H9 (cell line): ENCODE results near the gene ACER3. TPM values are rescaled to one million over a fixed set of nuclear protein-coding genes. Genes with fewer than 3 reads are reported as not detected.

Source experiments
- DNase-seq: peaks from one replicate; pipeline ENCODE4 v3.0.0-alpha.2; 2017
- H2AFZ ChIP-seq: one replicate; pipeline ENCODE4 v1.6.1; 2013; ENCODE audit warnings: mild to moderate bottlenecking, low read length, control low read depth, moderate library complexity
- H2AK5ac ChIP-seq: 2 replicates; pipeline ENCODE4 v1.6.1; 2013; ENCODE audit warnings: low read length, control low read depth, mixed read lengths; ENCODE audit not compliant: insufficient read length
- H2BK120ac ChIP-seq: one replicate; pipeline ENCODE4 v1.6.1; 2013; ENCODE audit warnings: low read depth, mild to moderate bottlenecking, low read length, control low read depth, inconsistent platforms; ENCODE audit not compliant: poor library complexity, severe bottlenecking
- H2BK12ac ChIP-seq: 2 replicates; pipeline ENCODE4 v1.6.1; 2013; ENCODE audit warnings: low read length, control low read depth, mixed read lengths, low read depth; ENCODE audit not compliant: insufficient read length
- H2BK15ac ChIP-seq: 2 replicates; pipeline ENCODE4 v1.6.1; 2013; ENCODE audit warnings: low read depth, low read length, control low read depth
- H2BK20ac ChIP-seq: one replicate; pipeline ENCODE4 v1.6.1; 2013; ENCODE audit warnings: low read depth, mild to moderate bottlenecking, low read length, control low read depth, inconsistent platforms; ENCODE audit not compliant: poor library complexity, severe bottlenecking
- H2BK5ac ChIP-seq: 2 replicates; pipeline ENCODE4 v1.6.1; 2013; ENCODE audit warnings: low read length, control low read depth, mixed read lengths; ENCODE audit not compliant: insufficient read length
- H3K14ac ChIP-seq: 2 replicates; pipeline ENCODE4 v1.6.1; 2013; ENCODE audit warnings: low read length, control low read depth; ENCODE audit not compliant: insufficient read depth
- H3K18ac ChIP-seq: 2 replicates; pipeline ENCODE4 v1.6.1; 2013; ENCODE audit warnings: low read depth, mild to moderate bottlenecking, mixed read lengths, low read length, control low read depth; ENCODE audit not compliant: insufficient read length
- H3K23ac ChIP-seq: 2 replicates; pipeline ENCODE4 v1.6.1; 2013; ENCODE audit warnings: low read length, control low read depth, mixed read lengths, low read depth; ENCODE audit not compliant: insufficient read length
- H3K23me2 ChIP-seq: 2 replicates; pipeline ENCODE4 v1.6.1; 2013; ENCODE audit warnings: low read depth, mild to moderate bottlenecking, mixed read lengths, low read length, control low read depth; ENCODE audit not compliant: insufficient read length, poor library complexity, severe bottlenecking
- H3K27ac ChIP-seq: 2 replicates; pipeline ENCODE4 v1.5.1; 2013; ENCODE audit warnings: low read length, control low read depth, mixed read lengths, low read depth; ENCODE audit not compliant: insufficient read length
- H3K27me3 ChIP-seq: 2 replicates; pipeline ENCODE4 v1.6.1; 2013; ENCODE audit warnings: low read length, control low read depth, inconsistent platforms; ENCODE audit not compliant: insufficient read depth
- H3K4ac ChIP-seq: 2 replicates; pipeline ENCODE4 v1.6.1; 2013; ENCODE audit warnings: low read depth, mild to moderate bottlenecking, control low read depth, inconsistent platforms, low read length, moderate library complexity
- H3K4me1 ChIP-seq: 2 replicates; pipeline ENCODE4 v1.6.1; 2013; ENCODE audit warnings: low read length, control low read depth, inconsistent platforms; ENCODE audit not compliant: insufficient read depth
- H3K4me2 ChIP-seq: 2 replicates; pipeline ENCODE4 v1.6.1; 2013; ENCODE audit warnings: low read length, control low read depth, mixed read lengths; ENCODE audit not compliant: insufficient read length, insufficient read depth
- H3K56ac ChIP-seq: 2 replicates; pipeline ENCODE4 v1.6.1; 2013; ENCODE audit warnings: low read depth, mild to moderate bottlenecking, mixed read lengths, low read length, control low read depth; ENCODE audit not compliant: insufficient read length
- H3K79me1 ChIP-seq: 2 replicates; pipeline ENCODE4 v1.6.1; 2013; ENCODE audit warnings: low read depth, mild to moderate bottlenecking, moderate library complexity, low read length, control low read depth, inconsistent platforms; ENCODE audit not compliant: insufficient read depth, poor library complexity, severe bottlenecking
- H3K79me2 ChIP-seq: 2 replicates; pipeline ENCODE4 v1.6.1; 2013; ENCODE audit warnings: low read length, control low read depth, inconsistent platforms; ENCODE audit not compliant: insufficient read depth
- H3K9ac ChIP-seq: 2 replicates; pipeline ENCODE4 v1.6.1; 2013; ENCODE audit warnings: low read length, control low read depth, mixed read lengths; ENCODE audit not compliant: insufficient read length; ENCODE audit errors: extremely low read depth
- H3K9me3 ChIP-seq: one replicate; pipeline ENCODE4 v1.6.1; 2013; ENCODE audit warnings: low read depth, low read length, inconsistent platforms; ENCODE audit not compliant: control insufficient read depth
- H3T11ph ChIP-seq: one replicate; pipeline ENCODE4 v1.6.1; 2013; ENCODE audit warnings: mild to moderate bottlenecking, low read length, control low read depth, inconsistent platforms
- H4K20me1 ChIP-seq: one replicate; pipeline ENCODE4 v1.6.1; 2013; ENCODE audit not compliant: control insufficient read depth, insufficient read length, insufficient read depth
- H4K5ac ChIP-seq: 2 replicates; pipeline ENCODE4 v1.6.1; 2013; ENCODE audit warnings: low read depth, mild to moderate bottlenecking, mixed read lengths, low read length, control low read depth; ENCODE audit not compliant: insufficient read length
- H4K8ac ChIP-seq: replicated peaks from 2 replicates; pipeline ENCODE4 v1.6.1; 2013; ENCODE audit warnings: low read length, control low read depth, mixed read lengths, low read depth; ENCODE audit not compliant: insufficient read length
- H4K91ac ChIP-seq: 2 replicates; pipeline ENCODE4 v1.6.1; 2013; ENCODE audit warnings: low read depth, mild to moderate bottlenecking, moderate library complexity, mixed read lengths, low read length, control low read depth; ENCODE audit not compliant: insufficient read length
- H3K27ac Mint-ChIP-seq, 3 experiments: 2 replicates in 2 of 3; 3 replicates in 1 of 3; pipeline ENCODE4 v1.8.0; 2020 to 2021; ENCODE audit warnings: mixed read lengths in 3 of 3, mild to moderate bottlenecking in 1 of 3, moderate library complexity in 1 of 3
- H3K27me3 Mint-ChIP-seq: 2 replicates; pipeline ENCODE4 v1.8.0; 2021; ENCODE audit warnings: low read depth, mild to moderate bottlenecking, moderate library complexity, mixed read lengths
- H3K36me3 Mint-ChIP-seq, 3 experiments: 2 replicates in 2 of 3; 3 replicates in 1 of 3; pipeline ENCODE4 v1.8.0; 2020 to 2021; ENCODE audit warnings: low read depth in 3 of 3, mixed read lengths in 3 of 3; ENCODE audit not compliant: insufficient read depth in 1 of 3
- H3K4me1 Mint-ChIP-seq, 2 experiments: 2 replicates each; pipeline ENCODE4 v1.8.0; 2020; ENCODE audit warnings: mixed read lengths in 2 of 2
- H3K4me3 Mint-ChIP-seq, 2 experiments: 2 replicates in 1 of 2; 3 replicates in 1 of 2; pipeline ENCODE4 v1.8.0; 2020 to 2021; ENCODE audit warnings: mild to moderate bottlenecking in 2 of 2, mixed read lengths in 2 of 2, moderate library complexity in 1 of 2
- H3K9me3 Mint-ChIP-seq, 2 experiments: 2 replicates in 1 of 2; 3 replicates in 1 of 2; pipeline ENCODE4 v1.8.0; 2020; ENCODE audit warnings: mild to moderate bottlenecking in 2 of 2, mixed read lengths in 2 of 2, moderate library complexity in 1 of 2
- WGBS: extraction: QIAGEN DNeasy Blood & Tissue Kit; methylation state at CpG from one replicate; pipeline ENCODE4 v1.1.7; 2013; ENCODE audit warnings: missing lambda C conversion rate, low lambda C conversion rate, mixed read lengths; ENCODE audit not compliant: insufficient read length; ENCODE audit errors: extremely low coverage; 5-methylcytosine and 5-hydroxymethylcytosine counted together
- total RNA-seq: library from RNA; stranded (reverse); gene quantifications from 2 replicates; pipeline ENCODE4 v1.2.1, GENCODE V29; 2021
- TF ChIP-seq, protein P1 (sequence below): fragments of 200-600 bp; sonication (generic); conservative IDR thresholded peaks from 3 replicates; pipeline ENCODE4 v1.8.0; 2021; ENCODE audit warnings: antibody characterized with exemption, mild to moderate bottlenecking

The ACER3 gene
- total RNA-seq, 1 experiment from 2014 or later, result 14.7 TPM

DNA sequence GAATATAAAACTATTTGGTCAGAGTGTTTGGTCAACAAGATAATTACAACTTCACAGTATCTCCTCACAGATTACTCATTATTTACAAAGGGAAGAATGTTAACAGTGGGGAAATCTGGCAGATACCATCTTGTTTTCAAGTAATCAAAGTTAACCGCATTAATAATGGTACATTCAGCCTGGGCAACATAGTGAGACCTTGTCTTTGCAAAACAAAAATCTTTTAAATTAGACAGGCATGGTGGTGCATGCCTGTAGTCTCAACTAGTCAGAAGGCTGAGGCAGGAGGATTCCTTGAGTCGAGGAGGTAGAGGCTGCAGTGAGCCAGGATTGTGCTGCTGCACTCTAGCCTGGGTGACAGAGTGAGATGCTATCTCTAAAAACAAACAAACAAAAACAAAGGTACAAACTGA is 78.5 kb downstream of the ACER3 start:
- Histone ChIP-seq H3K23me2 (no peaks in the 10 kb centered on the region), H3K18ac (no peak overlapping the region), H2AK5ac (no peak overlapping the region), H3K23ac (no peak overlapping the region), H4K20me1 (no peaks in the 10 kb centered on the region), H4K8ac (no peak overlapping the region), H2BK5ac (no peak overlapping the region), H2BK15ac (no peak overlapping the region), H3K9me3 (no peaks in the 10 kb centered on the region), H3K4me2 (no peak overlapping the region), H3K27me3 (no peaks in the 10 kb centered on the region), H3K4me1 (no peaks in the 10 kb centered on the region; the same call in 1 of the 2 replicates), H2AFZ (no peak overlapping the region), H2BK120ac (no peak overlapping the region), H3K4ac (no peak overlapping the region), H3K27ac (no peak overlapping the region), H3K14ac (no peak overlapping the region), H3K9ac (no peak overlapping the region), H3K56ac (no peak overlapping the region), H2BK12ac (no peak overlapping the region), H2BK20ac (no peak overlapping the region), H3K79me2 (no peaks in the 10 kb centered on the region), H3K79me1 (no peaks in the 10 kb centered on the region), H4K5ac (no peak overlapping the region), H4K91ac (no peak overlapping the region), H3T11ph (no peak overlapping the region)
- TF ChIP-seq, protein P1, sequence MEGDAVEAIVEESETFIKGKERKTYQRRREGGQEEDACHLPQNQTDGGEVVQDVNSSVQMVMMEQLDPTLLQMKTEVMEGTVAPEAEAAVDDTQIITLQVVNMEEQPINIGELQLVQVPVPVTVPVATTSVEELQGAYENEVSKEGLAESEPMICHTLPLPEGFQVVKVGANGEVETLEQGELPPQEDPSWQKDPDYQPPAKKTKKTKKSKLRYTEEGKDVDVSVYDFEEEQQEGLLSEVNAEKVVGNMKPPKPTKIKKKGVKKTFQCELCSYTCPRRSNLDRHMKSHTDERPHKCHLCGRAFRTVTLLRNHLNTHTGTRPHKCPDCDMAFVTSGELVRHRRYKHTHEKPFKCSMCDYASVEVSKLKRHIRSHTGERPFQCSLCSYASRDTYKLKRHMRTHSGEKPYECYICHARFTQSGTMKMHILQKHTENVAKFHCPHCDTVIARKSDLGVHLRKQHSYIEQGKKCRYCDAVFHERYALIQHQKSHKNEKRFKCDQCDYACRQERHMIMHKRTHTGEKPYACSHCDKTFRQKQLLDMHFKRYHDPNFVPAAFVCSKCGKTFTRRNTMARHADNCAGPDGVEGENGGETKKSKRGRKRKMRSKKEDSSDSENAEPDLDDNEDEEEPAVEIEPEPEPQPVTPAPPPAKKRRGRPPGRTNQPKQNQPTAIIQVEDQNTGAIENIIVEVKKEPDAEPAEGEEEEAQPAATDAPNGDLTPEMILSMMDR, result no peak
- WGBS, result no CpG with 5 or more reads among the region's 2 CpGs
- peaks cover 21 to 29% (median 23%) of the 10 kb centered on the region in 3 experiments for H3K36me3 Mint-ChIP-seq
- no peak overlapping the region for H3K4me3 Mint-ChIP-seq
- peaks cover 23 to 25% of the 10 kb centered on the region in 2 experiments for H3K9me3 Mint-ChIP-seq
- H3K27ac Mint-ChIP-seq, result no peak overlapping the region
- peaks cover 2% of the 10 kb centered on the region; the same call in 1 of the 2 replicates for H3K27me3 Mint-ChIP-seq
- peaks cover 23 to 25% of the 10 kb centered on the region in 2 experiments for H3K4me1 Mint-ChIP-seq
- DNase-seq, result no peak
